ENCODE measurements around the gene TAL1.

DNA sequence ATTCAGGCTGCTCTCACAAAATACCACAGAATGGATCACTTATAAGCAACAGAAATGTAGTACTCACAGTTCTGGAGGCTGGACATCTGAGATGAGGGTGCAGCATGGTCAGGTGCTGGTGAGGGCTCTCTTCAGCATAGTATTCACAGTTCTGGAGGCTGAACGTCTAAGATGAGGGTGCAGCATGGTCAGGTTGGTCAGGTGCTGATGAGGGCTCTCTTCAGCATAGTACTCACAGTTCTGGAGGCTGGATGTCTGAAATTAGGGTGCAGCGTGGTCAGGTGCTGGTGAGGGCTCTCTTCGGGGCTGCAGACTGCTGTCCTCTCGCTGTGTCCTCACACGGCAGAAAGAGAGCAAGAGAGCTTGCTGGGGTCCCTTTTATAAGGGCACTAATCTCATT is 59.2 kb downstream of the TAL1 start:
- TF ChIP-seq CTCF (IDR thresholded peaks at IDR 0.05): no peak
- no peak for TF ChIP-seq EZH2phosphoT487 (IDR thresholded peaks at IDR 0.05)
